HG03520 (cell line): ENCODE measurements around the gene SMG9.
"Not testable (repeated sequence)": the region's sequence is repeated elsewhere in the genome, so short reads cannot be mapped to it uniquely, and the experiment has no call there.

ENCODE experiments used
- ATAC-seq: cut with Tn5 transposase; IDR thresholded peaks from one replicate; pipeline ENCODE4 v1.9.1; 2021; ENCODE audit warnings: mild to moderate bottlenecking, moderate library complexity; ENCODE audit not compliant: unreplicated experiment

The SMG9 gene

DNA sequence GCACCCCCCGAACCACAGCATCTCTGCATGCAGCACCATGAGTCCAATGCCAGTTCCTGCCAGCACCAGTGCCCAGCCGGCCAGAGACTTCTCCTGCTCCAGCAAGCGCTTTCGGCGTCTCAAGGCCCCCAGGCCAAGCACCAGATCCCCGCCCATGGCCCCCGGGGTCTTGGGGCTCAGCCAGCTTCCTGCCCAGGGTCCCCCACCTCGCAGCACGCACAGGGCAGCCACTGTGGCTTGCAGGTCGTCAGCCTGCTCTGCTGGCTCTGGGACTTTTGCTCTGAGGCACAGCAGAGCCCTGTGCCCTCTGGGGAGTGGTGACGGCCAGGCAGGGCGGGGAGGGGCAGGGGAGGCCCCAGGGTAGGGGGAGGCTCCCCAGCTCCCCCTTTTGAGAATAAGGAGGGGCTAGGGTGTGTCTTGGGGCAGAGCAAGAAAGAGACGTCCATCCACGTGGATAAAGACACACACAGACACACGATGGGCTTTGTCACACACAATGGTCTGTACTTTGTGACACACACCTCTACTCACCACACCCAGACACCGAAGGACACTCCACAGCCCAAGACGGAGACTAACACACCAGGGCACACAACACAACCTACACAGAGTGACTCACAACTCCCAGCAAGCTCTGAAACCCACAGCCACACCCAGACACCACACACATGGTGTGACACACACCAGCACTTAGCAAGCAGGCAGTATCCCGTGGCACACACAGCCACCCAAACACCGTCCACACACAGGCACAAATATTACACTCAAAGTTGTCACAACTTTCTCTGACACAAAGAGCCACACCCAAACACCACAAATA, 26.2 kb upstream of the SMG9 start, which contains the start of gene KCNN4:
TSS of gene KCNN4 (minus strand) at position 268 of the 820 bp plus-strand sequence. CDS start at position 156, 112 bp downstream.
- ATAC-seq: no peak

DNA sequence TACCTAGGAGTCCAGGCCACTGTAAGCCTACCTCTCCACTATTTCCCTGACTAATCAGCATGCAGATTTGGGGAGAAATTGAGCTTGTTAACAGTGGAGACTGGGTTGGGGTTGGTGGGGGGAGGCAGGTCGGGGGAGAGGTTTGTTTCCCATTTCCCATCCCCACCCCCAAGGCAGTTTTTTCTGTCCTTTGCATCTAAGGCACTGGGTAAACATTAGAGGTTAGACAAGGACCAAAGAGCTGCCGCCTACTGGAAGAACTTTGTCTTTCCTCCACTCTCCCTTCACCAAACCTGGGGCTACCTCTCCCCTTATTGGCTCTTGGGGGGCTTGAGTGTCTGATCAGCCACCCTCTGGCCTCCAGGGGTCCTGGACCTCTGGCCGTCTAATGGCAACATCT, 25.1 kb upstream of the SMG9 start:
- no peak for ATAC-seq

DNA sequence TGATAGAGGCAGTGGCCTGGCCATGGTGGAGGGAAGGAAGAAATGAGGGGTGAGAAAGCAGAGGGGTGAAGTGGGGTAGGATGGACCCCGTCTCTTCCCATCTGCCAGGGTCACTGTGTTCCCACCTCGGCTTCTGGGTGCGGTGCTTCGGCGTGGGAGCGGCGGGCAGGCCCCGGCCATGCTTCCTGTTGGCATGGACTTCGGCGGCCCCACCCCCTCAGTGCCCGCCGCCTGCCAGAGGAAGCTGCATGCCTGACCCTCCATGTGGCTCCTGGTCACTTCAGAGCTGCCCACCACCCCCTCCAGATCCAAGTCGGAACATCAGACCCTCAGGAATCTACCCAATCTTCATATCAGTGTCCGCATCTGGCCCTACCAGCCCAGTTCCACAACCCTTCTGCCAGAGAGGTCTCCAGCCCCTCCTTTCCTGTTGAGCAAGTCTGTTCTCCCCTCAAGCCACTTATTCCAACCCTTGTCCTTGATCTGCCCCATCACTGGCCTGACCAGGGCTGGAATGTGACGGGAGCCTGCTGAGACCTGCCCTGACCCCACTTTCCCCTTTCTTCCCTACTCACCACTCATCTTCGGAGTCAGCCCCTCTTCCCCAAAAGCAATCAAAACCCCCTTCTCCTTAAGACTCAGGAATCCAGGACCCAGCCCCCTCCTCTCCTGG, 24.5 kb upstream of the SMG9 start:
- no peak for ATAC-seq

DNA sequence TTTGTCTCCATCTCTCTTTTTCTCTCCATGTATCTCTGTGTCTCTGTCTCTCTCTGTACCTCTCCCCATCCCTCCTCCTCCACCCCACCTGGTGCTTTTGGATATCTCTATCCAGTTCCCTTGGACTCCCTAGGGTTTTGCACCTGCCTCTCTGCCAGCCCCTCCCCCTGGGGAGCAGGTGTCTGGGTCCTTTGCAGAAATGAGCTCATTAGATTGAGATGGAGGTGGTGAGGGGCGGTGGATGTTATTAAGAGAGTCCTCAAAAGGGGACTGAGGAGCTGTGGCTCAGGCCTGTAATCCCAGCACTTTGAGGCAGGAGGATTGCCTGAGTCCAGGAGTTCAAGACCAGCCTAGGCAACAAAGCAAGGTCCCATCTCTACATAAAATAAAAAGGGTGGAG, 23.9 kb upstream of the SMG9 start:
- no peak for ATAC-seq

DNA sequence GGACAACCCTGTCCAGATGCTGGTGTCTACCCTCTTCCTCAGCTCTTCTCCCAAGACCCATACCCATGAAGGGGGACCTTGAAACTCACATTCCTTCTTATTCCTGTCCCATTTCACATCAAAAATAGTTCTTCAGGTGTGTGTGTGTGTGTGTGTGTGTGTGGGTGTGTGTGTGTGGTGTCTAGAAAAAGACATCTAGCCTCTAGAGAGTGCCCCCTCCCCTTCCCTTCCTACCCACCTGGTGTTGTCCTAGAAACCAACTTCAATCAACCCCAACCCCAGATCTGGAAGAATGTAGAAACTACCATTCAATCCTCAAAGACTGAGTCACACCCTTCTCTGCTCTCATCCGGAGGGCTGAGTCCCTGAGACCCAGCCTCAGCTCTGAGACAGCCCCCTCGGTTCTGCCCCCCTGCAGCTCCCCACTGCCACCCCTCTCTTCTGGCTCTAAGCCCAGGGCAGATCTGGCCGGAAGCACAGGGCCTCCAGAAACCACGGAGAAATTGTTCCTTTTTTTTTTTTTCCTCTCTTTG, 22.5 kb upstream of the SMG9 start:
- no peak for ATAC-seq

DNA sequence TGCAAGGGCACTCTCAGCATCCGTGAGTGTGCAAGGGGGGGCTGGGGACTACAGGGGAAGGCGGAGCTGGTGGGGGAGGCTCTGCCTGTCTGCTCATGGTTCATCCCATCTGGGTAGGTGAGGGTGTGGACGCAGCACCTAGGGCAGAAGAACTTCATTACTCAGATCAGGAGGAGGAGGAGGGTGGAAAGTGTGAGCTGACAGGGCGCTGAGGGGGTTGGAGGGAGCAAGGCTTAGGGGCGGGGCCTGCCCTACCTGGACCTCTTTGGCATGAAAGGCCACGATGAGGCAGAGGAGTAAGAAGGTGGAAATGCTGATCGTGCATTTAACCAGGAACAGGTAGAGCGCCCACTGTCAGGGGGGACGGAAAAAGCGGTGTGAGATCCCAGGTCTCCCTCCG, 21.5 kb upstream of the SMG9 start:
- ATAC-seq: no peak

DNA sequence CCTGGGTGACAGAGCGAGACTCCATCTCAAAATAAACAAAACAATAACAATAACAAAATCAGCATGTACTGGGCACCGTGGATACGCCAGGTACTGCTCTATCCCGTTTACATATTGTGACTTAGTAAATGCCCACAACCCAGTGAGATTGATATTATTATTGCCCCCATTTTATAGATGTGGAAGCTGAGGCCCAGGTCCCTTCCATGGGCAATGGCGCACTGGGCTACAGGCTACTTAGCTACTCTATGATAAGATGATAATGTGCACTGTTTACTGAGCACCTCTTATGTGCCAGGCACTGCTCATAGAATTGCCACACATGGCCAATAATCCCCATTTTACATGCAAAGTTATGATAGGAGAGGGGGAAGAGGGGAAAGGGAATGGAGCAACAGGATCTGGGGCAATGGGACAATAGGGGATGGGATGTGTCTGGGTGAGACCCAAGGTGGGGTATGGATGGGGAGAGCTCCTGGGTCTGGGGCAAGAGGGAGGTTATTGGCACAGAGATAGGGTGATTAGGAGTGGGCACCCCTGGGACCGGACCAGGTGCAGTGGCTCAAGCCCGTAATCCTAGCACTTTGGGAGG, 20.6 kb upstream of the SMG9 start:
- ATAC-seq: no peak

GRCh38 chr19:43774940-43775258, 20.1 kb upstream of the SMG9 start:
- ATAC-seq: not testable (repeated sequence)

- ATAC-seq: no peak
These were observed 19.6 kb upstream of the SMG9 start for GRCh38 chr19:43774103-43774939.

- ATAC-seq: no peak
These were observed 19.0 kb upstream of the SMG9 start for GRCh38 chr19:43773725-43774102.

- ATAC-seq: no peak
These were observed 14.5 kb upstream of the SMG9 start for GRCh38 chr19:43769256-43769655.

DNA sequence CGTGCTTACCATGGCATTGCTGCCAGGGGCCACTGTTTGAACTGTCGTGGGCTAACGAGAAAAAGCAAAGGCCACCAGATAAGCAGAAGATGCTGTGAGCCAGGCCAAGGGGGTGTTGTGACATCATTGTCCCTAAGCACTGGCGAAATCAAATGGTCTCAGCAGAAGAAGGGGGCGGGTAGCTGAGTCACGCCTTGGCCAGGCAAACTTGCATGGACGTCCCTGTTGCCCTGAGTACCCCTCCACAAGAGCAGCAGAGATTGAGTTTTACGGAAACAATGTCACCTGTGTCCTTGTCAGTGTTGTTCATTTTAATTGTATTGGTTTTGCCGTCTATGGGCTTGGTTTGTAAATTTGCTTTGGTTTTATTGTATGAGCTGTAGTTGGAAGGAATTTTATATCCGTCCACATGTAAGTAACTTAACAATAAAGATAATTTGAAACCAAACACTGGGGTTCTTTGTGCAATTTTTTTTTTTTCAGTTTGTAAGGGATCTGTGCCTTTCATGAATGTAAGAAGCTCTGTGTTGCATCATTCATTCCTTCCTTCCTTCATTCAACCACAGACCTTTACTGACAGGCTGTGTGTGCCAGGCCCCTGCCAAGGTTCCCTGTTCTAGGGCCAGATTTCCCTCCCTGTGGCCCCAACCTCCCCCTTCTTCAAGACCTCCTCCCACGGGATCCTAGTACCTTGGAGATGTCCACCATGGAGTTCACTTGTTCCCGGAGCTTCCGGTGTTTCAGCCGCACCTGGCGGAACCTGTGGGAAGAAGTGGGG, 13.7 kb upstream of the SMG9 start:
- ATAC-seq: no peak

GRCh38 chr19:43767818-43768217, 13.1 kb upstream of the SMG9 start:
- no peak for ATAC-seq

GRCh38 chr19:43767316-43767715, 12.6 kb upstream of the SMG9 start:
- no peak for ATAC-seq

GRCh38 chr19:43766755-43767043, 11.9 kb upstream of the SMG9 start:
- no peak for ATAC-seq

GRCh38 chr19:43765109-43765876, 10.5 kb upstream of the SMG9 start:
- ATAC-seq: peak; percentile 67

DNA sequence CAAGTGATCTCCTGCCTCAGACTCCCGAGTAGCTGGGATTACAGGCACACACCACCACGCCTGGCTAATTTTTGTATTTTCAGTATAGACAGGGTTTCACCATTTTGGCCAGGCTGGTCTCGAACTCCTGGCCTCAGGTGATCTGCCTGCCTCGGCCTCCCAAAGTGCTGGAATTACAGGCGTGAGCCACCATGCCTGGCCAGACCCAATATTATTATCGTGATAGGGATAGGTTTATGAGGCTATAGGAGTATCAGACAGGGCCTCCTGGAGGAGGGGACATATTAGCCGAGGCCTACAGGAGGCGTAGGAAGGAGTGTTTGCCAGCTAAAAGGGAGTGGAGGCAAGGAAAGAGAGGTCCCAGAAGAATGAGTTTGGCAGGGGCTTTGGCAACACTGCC, 9.9 kb upstream of the SMG9 start:
- ATAC-seq: not testable (repeated sequence)

- ATAC-seq: no peak
These were observed 8.7 kb upstream of the SMG9 start for GRCh38 chr19:43763473-43763939.

DNA sequence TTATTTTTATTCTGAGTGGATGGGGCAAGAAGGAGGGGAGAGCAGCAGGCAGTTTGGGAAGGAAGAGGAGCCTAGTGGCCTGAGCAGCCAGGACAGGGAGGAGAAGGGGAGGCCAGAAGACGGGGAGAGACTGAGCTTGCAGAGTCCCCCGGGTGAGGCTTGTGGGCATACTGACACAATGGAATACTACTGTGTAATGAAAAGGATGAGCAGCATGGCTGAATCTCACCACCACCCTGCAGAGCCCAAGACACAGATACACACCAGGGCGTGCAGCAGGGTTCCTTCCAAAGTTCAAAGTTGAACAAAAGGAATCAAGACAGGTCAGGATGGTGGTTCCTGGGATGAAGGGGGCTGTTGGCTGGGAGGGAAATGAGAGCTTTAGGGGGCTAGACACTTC, 8.1 kb upstream of the SMG9 start:
- ATAC-seq: no peak

GRCh38 chr19:43760941-43761340, 6.2 kb upstream of the SMG9 start:
- ATAC-seq: no peak
